SK-N-SH (cell line): ENCODE data around the gene PLAC9. TPM values are rescaled to one million over a fixed set of nuclear protein-coding genes. Genes with fewer than 3 reads are reported as not detected.
A peak's percentile ranks its signal among the peaks of the same experiment; 100 is the strongest.

Experiments
- CTCF ChIA-PET: fragments of 300-600, 350-600 bp; formaldehyde crosslinking; extraction: SDS; loops from one replicate; lab custom pipeline; 2021; lab: Yijun Ruan, JAX
- POLR2A ChIA-PET: fragments of 350-600 bp; sonication (Branson Sonifier 250); formaldehyde crosslinking; extraction: SDS; loops from one replicate; lab custom pipeline; 2020; ENCODE audit warnings: antibody characterized with exemption, inconsistent platforms; lab: Yijun Ruan, JAX
- DNase-seq: peaks from one replicate; pipeline ENCODE4 v3.0.0; 2012
- H2AFZ ChIP-seq: fragments of 200-600 bp; sonication (generic); 2 replicates; pipeline ENCODE4 v1.8.1; 2016; ENCODE audit warnings: antibody characterized with exemption, mild to moderate bottlenecking, low read depth
- H3F3A ChIP-seq: fragments of 200-600 bp; sonication (generic); replicated peaks from 2 replicates; pipeline ENCODE3; 2016; ENCODE audit warnings: antibody characterized with exemption, mild to moderate bottlenecking; ENCODE audit not compliant: insufficient read depth
- H3K27ac ChIP-seq, 2 experiments: fragments of 200-500 bp in 1 of 2; fragments of 200-600 bp in 1 of 2; sonication (Bioruptor generic) in 1 of 2; sonication (generic), shearing (Covaris generic) in 1 of 2; 2 replicates each; pipeline versions ENCODE4 v1.5.1 to v1.6.1; 2014 to 2016; ENCODE audit warnings: low read depth in 2 of 2, inconsistent platforms in 1 of 2, low read length in 1 of 2, mild to moderate bottlenecking in 1 of 2, mixed read lengths in 1 of 2
- H3K27me3 ChIP-seq: fragments of 200-600 bp; sonication (generic), shearing (Covaris generic); 2 replicates; pipeline ENCODE4 v1.6.1; 2016; ENCODE audit warnings: mixed run types; ENCODE audit not compliant: insufficient read depth
- H3K36me3 ChIP-seq, 2 experiments: fragments of 200-500 bp in 1 of 2; fragments of 200-600 bp in 1 of 2; sonication (Bioruptor generic) in 1 of 2; sonication (generic) in 1 of 2; replicated peaks in 1 of 2; 2 replicates each; pipeline versions ENCODE3 to v1.5.1; 2014 to 2016; ENCODE audit warnings: low read length in 1 of 2, mild to moderate bottlenecking in 1 of 2; ENCODE audit not compliant: insufficient read depth in 2 of 2, control insufficient read depth in 1 of 2
- H3K4me1 ChIP-seq, 2 experiments: fragments of 200-500 bp in 1 of 2; fragments of 200-600 bp in 1 of 2; sonication (Bioruptor generic) in 1 of 2; sonication (generic), shearing (Covaris generic) in 1 of 2; 2 replicates each; pipeline versions ENCODE4 v1.5.1 to v1.6.1; 2014 to 2016; ENCODE audit warnings: low read depth in 1 of 2, low read length in 1 of 2, mixed run types in 1 of 2; ENCODE audit not compliant: insufficient read depth in 2 of 2, control insufficient read depth in 1 of 2
- H3K4me2 ChIP-seq: fragments of 200-600 bp; sonication (generic), shearing (Covaris generic); 2 replicates; pipeline ENCODE4 v1.6.1; 2017; ENCODE audit warnings: mixed run types
- H3K4me3 ChIP-seq, 2 experiments: fragments of 200-500 bp in 1 of 2; fragments of 200-600 bp in 1 of 2; sonication (Bioruptor generic) in 1 of 2; sonication (generic), shearing (Covaris generic) in 1 of 2; 2 replicates each; pipeline versions ENCODE4 v1.5.1 to v1.8.1; 2014 to 2016; ENCODE audit warnings: low read depth in 2 of 2, inconsistent platforms in 1 of 2, low read length in 1 of 2, mild to moderate bottlenecking in 1 of 2, mixed read lengths in 1 of 2, moderate library complexity in 1 of 2
- H3K79me2 ChIP-seq: fragments of 200-600 bp; sonication (generic); 2 replicates; pipeline ENCODE4 v1.8.1; 2017; ENCODE audit warnings: mild to moderate bottlenecking; ENCODE audit not compliant: insufficient read depth
- H3K9ac ChIP-seq: fragments of 200-600 bp; sonication (generic); 2 replicates; pipeline ENCODE4 v1.6.1; 2017; ENCODE audit warnings: mixed run types
- H3K9me2 ChIP-seq: fragments of 200-600 bp; sonication (generic); 2 replicates; pipeline ENCODE4 v1.6.1; 2017; ENCODE audit warnings: mixed run types
- H3K9me3 ChIP-seq: fragments of 200-600 bp; sonication (generic); 2 replicates; pipeline ENCODE4 v1.6.1; 2017; ENCODE audit warnings: mixed run types, mild to moderate bottlenecking, moderate library complexity
- H4K20me1 ChIP-seq: fragments of 200-600 bp; sonication (generic); 2 replicates; pipeline ENCODE4 v1.6.1; 2017; ENCODE audit warnings: mild to moderate bottlenecking, mixed run types; ENCODE audit not compliant: insufficient read depth
- CHD2 ChIP-seq: fragments of 150-350 bp; IDR thresholded peaks from 2 replicates; pipeline ENCODE4 v1.6.1; 2018; ENCODE audit warnings: low read length; ENCODE audit not compliant: partially characterized antibody
- EZH2phosphoT487 ChIP-seq: fragments of 200-600 bp; sonication (generic); IDR thresholded peaks from 2 replicates; pipeline ENCODE4 v1.6.1; 2017; ENCODE audit warnings: low read depth, mixed run types, mild to moderate bottlenecking, antibody characterized with exemption, moderate library complexity, borderline replicate concordance
- FOSL2 ChIP-seq: IDR thresholded peaks from 2 replicates; pipeline ENCODE4 v1.4.0; 2012; ENCODE audit warnings: low read depth, mild to moderate bottlenecking, moderate library complexity, borderline replicate concordance
- GATA2 ChIP-seq: sonication (generic); formaldehyde crosslinking; IDR thresholded peaks from 2 replicates; pipeline ENCODE4 v1.5.0; 2020; ENCODE audit warnings: mild to moderate bottlenecking, missing genetic modification reagents
- JUND ChIP-seq: IDR thresholded peaks from 2 replicates; pipeline ENCODE4 v1.4.0; 2012
- MEF2A ChIP-seq: IDR thresholded peaks from 2 replicates; pipeline ENCODE4 v1.4.0; 2012; ENCODE audit warnings: low read depth, borderline replicate concordance
- NRF1 ChIP-seq: IDR thresholded peaks from 2 replicates; pipeline ENCODE4 v1.6.1; 2012; ENCODE audit warnings: low read depth, mild to moderate bottlenecking, low read length
- RCOR1 ChIP-seq: fragments of 150-350 bp; IDR thresholded peaks from 2 replicates; pipeline ENCODE4 v1.6.1; 2017; ENCODE audit warnings: antibody characterized with exemption, low read length
- REST ChIP-seq: IDR thresholded peaks from 2 replicates; pipeline ENCODE4 v1.6.1; 2012; ENCODE audit warnings: mild to moderate bottlenecking, low read depth, low read length, moderate library complexity
- SIN3A ChIP-seq: IDR thresholded peaks from 2 replicates; pipeline ENCODE4 v1.6.1; 2012; ENCODE audit warnings: low read depth, mild to moderate bottlenecking, low read length, moderate library complexity, borderline replicate concordance
- YY1 ChIP-seq: IDR thresholded peaks from 2 replicates; pipeline ENCODE4 v1.4.0; 2012; ENCODE audit warnings: low read depth, mild to moderate bottlenecking
- WGBS: methylation state at CpG from one replicate; pipeline ENCODE4 v1.1.6; 2017; ENCODE audit warnings: low lambda C conversion rate; 5-methylcytosine and 5-hydroxymethylcytosine counted together
- polyA plus RNA-seq, 3 experiments: library from polyadenylated mRNA; depleted of rRNA; stranded (reverse); fragments of >200 nt; gene quantifications; 2 replicates each; pipeline ENCODE4 v1.2.3, GENCODE V29; 2012
- TF ChIP-seq, protein P1 (sequence below): fragments of 150-350 bp; IDR thresholded peaks from 2 replicates; pipeline ENCODE4 v1.6.1; 2016; ENCODE audit warnings: mild to moderate bottlenecking, low read depth, low read length
- TF ChIP-seq, protein P2 (sequence below): fragments of 200-600 bp; sonication (generic); IDR thresholded peaks from 2 replicates; pipeline ENCODE4 v1.6.1; 2017; ENCODE audit warnings: antibody characterized with exemption, mild to moderate bottlenecking, moderate library complexity
- TF ChIP-seq, protein P3 (sequence below): fragments of 150-350 bp; IDR thresholded peaks from 2 replicates; pipeline ENCODE4 v1.6.1; 2017; ENCODE audit warnings: antibody characterized with exemption, low read length, low read depth, borderline replicate concordance

The PLAC9 gene
- polyA plus RNA-seq, 1 of the 3 experiments (the other 2 are of a cell fraction), result 0.21 TPM

GRCh38 chr10:80159166-80159873 lies 26.8 kb downstream of the PLAC9 start:
- TF ChIP-seq SIN3A (no peak), NRF1 (no peak), FOSL2 (no peak), RCOR1 (no peak), CHD2 (no peak), YY1 (no peak), GATA2 (CRISPR knock-in tag) (0 out of 2 replicates have a peak, but pooled peaks have one; percentile 6)
- TF ChIP-seq, protein P1, sequence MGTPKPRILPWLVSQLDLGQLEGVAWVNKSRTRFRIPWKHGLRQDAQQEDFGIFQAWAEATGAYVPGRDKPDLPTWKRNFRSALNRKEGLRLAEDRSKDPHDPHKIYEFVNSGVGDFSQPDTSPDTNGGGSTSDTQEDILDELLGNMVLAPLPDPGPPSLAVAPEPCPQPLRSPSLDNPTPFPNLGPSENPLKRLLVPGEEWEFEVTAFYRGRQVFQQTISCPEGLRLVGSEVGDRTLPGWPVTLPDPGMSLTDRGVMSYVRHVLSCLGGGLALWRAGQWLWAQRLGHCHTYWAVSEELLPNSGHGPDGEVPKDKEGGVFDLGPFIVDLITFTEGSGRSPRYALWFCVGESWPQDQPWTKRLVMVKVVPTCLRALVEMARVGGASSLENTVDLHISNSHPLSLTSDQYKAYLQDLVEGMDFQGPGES, result no peak
- Histone ChIP-seq H2AFZ (no peak overlapping the region), H3K36me3 (peaks cover 12 to 26% of the 10 kb centered on the region in 2 experiments), H3K9me3 (no peaks in the 10 kb centered on the region), H3K4me1 (peaks cover 23 to 48% of the 10 kb centered on the region in 2 experiments; a peak in 3 of 4 replicates), H3K27me3 (no peaks in the 10 kb centered on the region), H3K79me2 (no peaks in the 10 kb centered on the region; the same call in 1 of the 2 replicates), H3K27ac (peak overlapping the region; percentile 85 to 88), H3K4me3 (no peak overlapping the region), H4K20me1 (no peaks in the 10 kb centered on the region; the same call in 1 of the 2 replicates), H3F3A (peaks cover 32% of the 10 kb centered on the region), H3K9me2 (no peaks in the 10 kb centered on the region), H3K4me2 (peak overlapping the region; percentile 76), H3K9ac (0 out of 2 replicates have a peak overlapping the region, but pooled peaks have one; percentile 31)
- POLR2A ChIA-PET, result interaction anchor here (0.5 kb wide), 1 partner anchor 56 kb away, joined by 3 read pairs; no protein-coding TSS in a partner anchor
- CTCF ChIA-PET, result interaction anchor here (1.0 to 3.4 kb wide), 3 partner anchors 16 to 63 kb away, joined by 5 to 28 read pairs (median 17); no protein-coding TSS in a partner anchor
- DNase-seq, result no peak
- WGBS, result 85% methylated on average over 9 of the region's 9 CpGs

- H3K79me2 ChIP-seq, result no peaks in the 10 kb centered on the region; the same call in 1 of the 2 replicates
- CTCF ChIA-PET, result interaction anchor here (0.6 to 2.7 kb wide), 2 partner anchors 8 to 17 kb away, joined by 3 to 17 read pairs; no protein-coding TSS in a partner anchor
- no peaks in the 10 kb centered on the region for H3K27me3 ChIP-seq
- no peaks in the 10 kb centered on the region for H3K9me2 ChIP-seq
- peaks cover 19 to 48% of the 10 kb centered on the region in 2 experiments; a peak in 3 of 4 replicates for H3K4me1 ChIP-seq
- no peak overlapping the region for H2AFZ ChIP-seq
- H3K27ac ChIP-seq, result no peak overlapping the region
- peaks cover 19% of the 10 kb centered on the region for H3F3A ChIP-seq
- no peak overlapping the region for H3K9ac ChIP-seq
- DNase-seq, result no peak
- no peak overlapping the region for H3K4me3 ChIP-seq
- H3K4me2 ChIP-seq, result no peak overlapping the region
- H3K36me3 ChIP-seq, result peaks cover 12 to 28% of the 10 kb centered on the region in 2 experiments
- H3K9me3 ChIP-seq, result no peaks in the 10 kb centered on the region
- WGBS, result 96% methylated on average over 17 of the region's 17 CpGs
- POLR2A ChIA-PET, result no interaction called here
- no peaks in the 10 kb centered on the region; the same call in 1 of the 2 replicates for H4K20me1 ChIP-seq
- no peak for TF ChIP-seq EZH2phosphoT487
- TF ChIP-seq REST, result no peak
- TF ChIP-seq, protein P2, sequence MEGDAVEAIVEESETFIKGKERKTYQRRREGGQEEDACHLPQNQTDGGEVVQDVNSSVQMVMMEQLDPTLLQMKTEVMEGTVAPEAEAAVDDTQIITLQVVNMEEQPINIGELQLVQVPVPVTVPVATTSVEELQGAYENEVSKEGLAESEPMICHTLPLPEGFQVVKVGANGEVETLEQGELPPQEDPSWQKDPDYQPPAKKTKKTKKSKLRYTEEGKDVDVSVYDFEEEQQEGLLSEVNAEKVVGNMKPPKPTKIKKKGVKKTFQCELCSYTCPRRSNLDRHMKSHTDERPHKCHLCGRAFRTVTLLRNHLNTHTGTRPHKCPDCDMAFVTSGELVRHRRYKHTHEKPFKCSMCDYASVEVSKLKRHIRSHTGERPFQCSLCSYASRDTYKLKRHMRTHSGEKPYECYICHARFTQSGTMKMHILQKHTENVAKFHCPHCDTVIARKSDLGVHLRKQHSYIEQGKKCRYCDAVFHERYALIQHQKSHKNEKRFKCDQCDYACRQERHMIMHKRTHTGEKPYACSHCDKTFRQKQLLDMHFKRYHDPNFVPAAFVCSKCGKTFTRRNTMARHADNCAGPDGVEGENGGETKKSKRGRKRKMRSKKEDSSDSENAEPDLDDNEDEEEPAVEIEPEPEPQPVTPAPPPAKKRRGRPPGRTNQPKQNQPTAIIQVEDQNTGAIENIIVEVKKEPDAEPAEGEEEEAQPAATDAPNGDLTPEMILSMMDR, result no peak
- no peak for TF ChIP-seq JUND
- no peak for TF ChIP-seq MEF2A
- TF ChIP-seq, protein P3, sequence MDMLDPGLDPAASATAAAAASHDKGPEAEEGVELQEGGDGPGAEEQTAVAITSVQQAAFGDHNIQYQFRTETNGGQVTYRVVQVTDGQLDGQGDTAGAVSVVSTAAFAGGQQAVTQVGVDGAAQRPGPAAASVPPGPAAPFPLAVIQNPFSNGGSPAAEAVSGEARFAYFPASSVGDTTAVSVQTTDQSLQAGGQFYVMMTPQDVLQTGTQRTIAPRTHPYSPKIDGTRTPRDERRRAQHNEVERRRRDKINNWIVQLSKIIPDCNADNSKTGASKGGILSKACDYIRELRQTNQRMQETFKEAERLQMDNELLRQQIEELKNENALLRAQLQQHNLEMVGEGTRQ, result no peak
- TF ChIP-seq FOSL2, result no peak
Observed at GRCh38 chr10:80160361-80161320, 28.1 kb downstream of the PLAC9 start.
